Mesangial cell (primary cell): Measurements from ENCODE around the gene STOML1. TPM values are rescaled to one million over a fixed set of nuclear protein-coding genes. Genes with fewer than 3 reads are reported as not detected.

Source experiments
- total RNA-seq: library from RNA; depleted of rRNA; stranded (reverse); fragments of >200 nt; gene quantifications from 2 replicates; pipeline ENCODE4 v1.2.3, GENCODE V29; 2015

Gene STOML1
- total RNA-seq = 17.2 and 20.7 TPM in 2 replicates

GRCh38 chr15:73991726-73992593 lies at the start of gene STOML1:
STOML1 (minus strand) TSS chr15:73992295; CDS start chr15:73992223, 72 bp downstream.

GRCh38 chr15:73994413-73994883 lies 2.4 kb upstream of the STOML1 start, which contains the start of gene PML:
PML (plus strand) TSS chr15:73994716; CDS start chr15:73994813, 97 bp downstream.

Other genes with a start within 250 kb of the STOML1 start
- gene INSYN1, start 238.9 kb downstream of the STOML1 start, total RNA-seq = 0.81 and 3.8 TPM in 2 replicates
- not detected in 2 replicates for gene TBC1D21, start 118.7 kb downstream of the STOML1 start, total RNA-seq
- gene LOXL1, start 65.8 kb downstream of the STOML1 start, total RNA-seq = 82.8 and 257 TPM in 2 replicates
- gene PML, start 2.4 kb upstream of the STOML1 start, total RNA-seq = 57.4 and 116 TPM in 2 replicates
- not detected in 2 replicates for gene GOLGA6A, start 90.3 kb upstream of the STOML1 start, total RNA-seq
- gene ISLR2, start 138.3 kb upstream of the STOML1 start, total RNA-seq = under 0.01 and 1.5 TPM in 2 replicates
- 2.8 and 52.9 TPM in 2 replicates for gene ISLR, start 181.4 kb upstream of the STOML1 start, total RNA-seq
- gene STRA6, start 210.5 kb upstream of the STOML1 start, total RNA-seq = 2.0 and 20.2 TPM in 2 replicates
- 1.5 TPM in 1 of 2 replicates, not detected in the other for gene CCDC33, start 244.0 kb upstream of the STOML1 start, total RNA-seq